PC-9 (cell line): ENCODE data around the gene ZCCHC2.

Experiments
- CTCF ChIP-seq: fragments of 200-600 bp; sonication (generic); conservative IDR thresholded peaks from 2 replicates; pipeline ENCODE4 v1.6.1; 2017; ENCODE audit warnings: mixed run types, antibody characterized with exemption, mild to moderate bottlenecking, moderate library complexity
- EZH2 ChIP-seq: fragments of 200-600 bp; sonication (generic); IDR thresholded peaks from 2 replicates; pipeline ENCODE4 v1.8.0; 2017; ENCODE audit warnings: antibody characterized with exemption, low read depth

DNA sequence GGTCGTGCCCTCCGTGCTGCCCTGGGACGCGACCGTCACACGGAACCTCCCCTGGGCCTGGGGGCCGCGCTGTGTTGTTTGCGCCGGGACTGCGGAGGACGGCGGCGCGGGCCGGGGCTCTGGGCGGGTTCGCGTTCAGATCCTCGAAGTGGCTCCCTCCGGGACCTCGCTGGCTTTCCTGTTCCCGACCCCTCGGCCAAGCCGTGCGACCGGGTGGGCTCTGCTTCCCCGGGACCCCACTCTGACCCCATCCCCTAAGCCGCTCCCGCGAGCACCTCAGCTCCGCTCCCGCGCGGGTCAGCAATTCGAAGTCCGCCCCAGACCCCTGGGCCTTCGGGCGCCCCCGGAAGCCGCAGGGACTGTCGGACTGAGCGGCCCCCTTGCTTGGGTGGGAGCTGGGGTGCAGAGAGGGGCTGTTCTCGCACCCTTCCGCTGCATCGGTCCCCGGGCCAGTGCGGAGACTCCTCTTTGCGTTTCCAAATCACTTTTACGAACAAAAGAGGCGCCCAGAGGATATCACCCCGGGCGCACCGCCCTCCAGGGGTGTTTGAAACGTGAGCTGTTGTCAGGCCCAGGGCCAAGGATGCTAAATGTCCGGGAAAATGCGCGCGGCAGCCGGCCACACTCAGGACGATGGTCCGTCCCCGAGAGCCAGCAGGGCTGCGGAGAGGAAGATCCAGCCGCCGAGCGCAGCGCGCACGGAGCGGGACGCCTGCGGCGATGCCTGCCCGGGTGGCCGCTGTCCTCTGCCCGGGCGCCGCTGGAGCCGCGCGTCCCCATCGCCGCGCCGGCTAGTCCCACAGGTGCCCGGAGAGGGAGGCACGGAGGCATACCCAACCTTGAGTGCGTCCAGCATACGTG, 73.5 kb downstream of the ZCCHC2 start:
- TF ChIP-seq CTCF: no peak
- TF ChIP-seq EZH2: no peak
